SH-SY5Y (cell line): ENCODE measurements around the gene STK4.

Source experiments
- GATA2 ChIP-seq: IDR thresholded peaks from 2 replicates; pipeline ENCODE4 v1.6.1; 2011; ENCODE audit warnings: mild to moderate bottlenecking, low read depth, low read length
- GATA3 ChIP-seq: IDR thresholded peaks from 2 replicates; pipeline ENCODE4 v1.6.1; 2011; ENCODE audit warnings: low read depth, mild to moderate bottlenecking, low read length, moderate library complexity

DNA sequence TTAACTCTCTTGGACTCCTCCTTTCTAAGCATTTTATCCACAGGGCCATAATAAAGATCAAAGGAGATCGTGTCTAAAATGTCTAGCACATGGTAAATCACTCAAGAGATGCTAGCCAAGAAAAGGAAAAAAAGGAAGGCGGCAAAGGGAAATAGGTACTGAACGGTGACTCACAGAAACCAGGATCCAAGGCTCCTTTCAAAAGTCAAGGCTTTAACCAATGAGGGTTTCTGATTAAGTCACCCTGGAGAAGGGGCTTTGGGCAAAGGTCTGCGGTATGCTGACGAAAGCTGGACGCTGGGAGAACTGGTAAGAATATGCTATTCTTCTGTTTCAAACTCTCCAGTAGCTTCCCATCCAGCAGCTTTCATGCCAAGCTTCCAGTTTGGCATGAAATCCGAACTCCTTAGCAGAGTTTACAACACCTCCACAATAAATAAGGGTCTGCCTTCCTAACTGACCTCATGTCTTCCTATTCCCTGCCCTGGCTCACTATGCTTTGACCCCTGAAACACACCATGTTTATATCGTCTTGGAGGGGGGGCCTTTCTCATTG, 7.2 kb upstream of the STK4 start:
- TF ChIP-seq GATA2, result no peak
- TF ChIP-seq GATA3, result no peak
